Measurements from ENCODE around the gene GNA14.

The GNA14 gene

DNA sequence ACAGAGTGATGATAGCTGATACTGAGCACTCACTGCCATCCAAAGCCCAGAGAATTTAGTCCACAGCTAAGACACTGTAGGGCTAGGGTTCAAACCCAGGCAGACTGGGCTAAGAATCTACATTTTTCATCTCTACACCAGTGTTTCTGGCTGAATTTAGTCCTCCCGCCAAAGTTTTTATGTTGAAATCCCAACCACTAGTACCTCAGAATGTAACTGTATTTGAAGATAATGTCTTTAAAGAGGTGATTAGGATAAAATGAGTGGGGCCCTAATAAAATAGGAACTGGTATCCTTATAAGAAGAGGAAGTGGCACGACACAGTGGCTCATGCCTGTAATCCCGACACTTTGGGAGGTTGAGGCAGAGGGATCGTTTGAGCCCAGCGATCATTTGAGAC is 4.3 kb downstream of the GNA14 start (continued):
- TF ChIP-seq, protein P1, sequence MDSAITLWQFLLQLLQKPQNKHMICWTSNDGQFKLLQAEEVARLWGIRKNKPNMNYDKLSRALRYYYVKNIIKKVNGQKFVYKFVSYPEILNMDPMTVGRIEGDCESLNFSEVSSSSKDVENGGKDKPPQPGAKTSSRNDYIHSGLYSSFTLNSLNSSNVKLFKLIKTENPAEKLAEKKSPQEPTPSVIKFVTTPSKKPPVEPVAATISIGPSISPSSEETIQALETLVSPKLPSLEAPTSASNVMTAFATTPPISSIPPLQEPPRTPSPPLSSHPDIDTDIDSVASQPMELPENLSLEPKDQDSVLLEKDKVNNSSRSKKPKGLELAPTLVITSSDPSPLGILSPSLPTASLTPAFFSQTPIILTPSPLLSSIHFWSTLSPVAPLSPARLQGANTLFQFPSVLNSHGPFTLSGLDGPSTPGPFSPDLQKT (IDR thresholded peaks at IDR 0.05; ENCODE audit: borderline replicate concordance, low read depth, low read length) = no peak
- TF ChIP-seq ZNF16 (tag by site-specific recombination; IDR thresholded peaks at IDR 0.05; ENCODE audit: low read depth) = no peak

- Histone ChIP-seq H3K9me3 (ENCODE audit: control insufficient read depth, insufficient read depth, low read depth, low read length) (no peaks in the 10 kb centered on the region), H3K4me1 (ENCODE audit: control insufficient read depth, insufficient read depth, low read length) (no peaks in the 10 kb centered on the region), H3K4me3 (ENCODE audit: low read depth, low read length) (no peak overlapping the region), H3K27ac (ENCODE audit: extremely low read depth, low read depth, low read length) (no peak overlapping the region), H3K36me3 (ENCODE audit: control insufficient read depth in 2 of 2, insufficient read depth in 1 of 2, low read length in 2 of 2) (no peaks in the 10 kb centered on the region)
- no peak for TF ChIP-seq ZNF214 (tag by site-specific recombination; IDR thresholded peaks at IDR 0.05; ENCODE audit: borderline replicate concordance)
- no peak for TF ChIP-seq SP3 (tag by site-specific recombination; IDR thresholded peaks at IDR 0.05)
- no peak for TF ChIP-seq ZNF792 (tag by site-specific recombination; IDR thresholded peaks at IDR 0.05)
- TF ChIP-seq ZNF707 (tag by site-specific recombination; IDR thresholded peaks at IDR 0.05) = no peak
- TF ChIP-seq ZNF266 (tag by site-specific recombination; IDR thresholded peaks at IDR 0.05; ENCODE audit: low read depth) = no peak
- no peak for TF ChIP-seq ZNF112 (tag by site-specific recombination; IDR thresholded peaks at IDR 0.05)
- no peak for TF ChIP-seq ZNF658 (tag by site-specific recombination; IDR thresholded peaks at IDR 0.05)
- TF ChIP-seq, protein P2, sequence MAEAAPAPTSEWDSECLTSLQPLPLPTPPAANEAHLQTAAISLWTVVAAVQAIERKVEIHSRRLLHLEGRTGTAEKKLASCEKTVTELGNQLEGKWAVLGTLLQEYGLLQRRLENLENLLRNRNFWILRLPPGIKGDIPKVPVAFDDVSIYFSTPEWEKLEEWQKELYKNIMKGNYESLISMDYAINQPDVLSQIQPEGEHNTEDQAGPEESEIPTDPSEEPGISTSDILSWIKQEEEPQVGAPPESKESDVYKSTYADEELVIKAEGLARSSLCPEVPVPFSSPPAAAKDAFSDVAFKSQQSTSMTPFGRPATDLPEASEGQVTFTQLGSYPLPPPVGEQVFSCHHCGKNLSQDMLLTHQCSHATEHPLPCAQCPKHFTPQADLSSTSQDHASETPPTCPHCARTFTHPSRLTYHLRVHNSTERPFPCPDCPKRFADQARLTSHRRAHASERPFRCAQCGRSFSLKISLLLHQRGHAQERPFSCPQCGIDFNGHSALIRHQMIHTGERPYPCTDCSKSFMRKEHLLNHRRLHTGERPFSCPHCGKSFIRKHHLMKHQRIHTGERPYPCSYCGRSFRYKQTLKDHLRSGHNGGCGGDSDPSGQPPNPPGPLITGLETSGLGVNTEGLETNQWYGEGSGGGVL (tag by site-specific recombination; IDR thresholded peaks at IDR 0.05) = no peak
- TF ChIP-seq ZSCAN5A (tag by site-specific recombination; IDR thresholded peaks at IDR 0.05) = no peak
- TF ChIP-seq REPIN1 (tag by site-specific recombination; IDR thresholded peaks at IDR 0.05; ENCODE audit: low read depth) = no peak
- TF ChIP-seq ZNF777 (tag by site-specific recombination; IDR thresholded peaks at IDR 0.05; ENCODE audit: borderline replicate concordance) = no peak
- TF ChIP-seq ZNF366 (tag by site-specific recombination; conservative IDR thresholded peaks at IDR 0.05) = no peak
- no peak for TF ChIP-seq HOXC10 (CRISPR knock-in tag; IDR thresholded peaks at IDR 0.05)
- no peak for TF ChIP-seq ZNF571 (tag by site-specific recombination; IDR thresholded peaks at IDR 0.05)
- no peak for TF ChIP-seq ZNF239 (tag by site-specific recombination; IDR thresholded peaks at IDR 0.05)
- TF ChIP-seq SP2 (tag by site-specific recombination; IDR thresholded peaks at IDR 0.05) = no peak
- TF ChIP-seq, protein P3, sequence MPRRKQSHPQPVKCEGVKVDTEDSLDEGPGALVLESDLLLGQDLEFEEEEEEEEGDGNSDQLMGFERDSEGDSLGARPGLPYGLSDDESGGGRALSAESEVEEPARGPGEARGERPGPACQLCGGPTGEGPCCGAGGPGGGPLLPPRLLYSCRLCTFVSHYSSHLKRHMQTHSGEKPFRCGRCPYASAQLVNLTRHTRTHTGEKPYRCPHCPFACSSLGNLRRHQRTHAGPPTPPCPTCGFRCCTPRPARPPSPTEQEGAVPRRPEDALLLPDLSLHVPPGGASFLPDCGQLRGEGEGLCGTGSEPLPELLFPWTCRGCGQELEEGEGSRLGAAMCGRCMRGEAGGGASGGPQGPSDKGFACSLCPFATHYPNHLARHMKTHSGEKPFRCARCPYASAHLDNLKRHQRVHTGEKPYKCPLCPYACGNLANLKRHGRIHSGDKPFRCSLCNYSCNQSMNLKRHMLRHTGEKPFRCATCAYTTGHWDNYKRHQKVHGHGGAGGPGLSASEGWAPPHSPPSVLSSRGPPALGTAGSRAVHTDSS (tag by site-specific recombination; IDR thresholded peaks at IDR 0.05) = no peak
- POLR2A ChIA-PET = no interaction called here
- CTCF ChIA-PET = no interaction called here
Observed at GRCh38 chr9:77640741-77641580, 7.2 kb downstream of the GNA14 start.
